NB4 (cell line): Measurements from ENCODE around the gene KRT14.

ENCODE experiments used
- CTCF ChIP-seq: IDR thresholded peaks from one replicate; pipeline ENCODE4 v1.5.1; 2012; ENCODE audit warnings: low read depth, low read length
- POLR2A ChIP-seq: IDR thresholded peaks from 2 replicates; pipeline ENCODE4 v1.6.1; 2011; ENCODE audit warnings: mild to moderate bottlenecking; ENCODE audit not compliant: insufficient read length; ENCODE audit errors: extremely low read depth

DNA sequence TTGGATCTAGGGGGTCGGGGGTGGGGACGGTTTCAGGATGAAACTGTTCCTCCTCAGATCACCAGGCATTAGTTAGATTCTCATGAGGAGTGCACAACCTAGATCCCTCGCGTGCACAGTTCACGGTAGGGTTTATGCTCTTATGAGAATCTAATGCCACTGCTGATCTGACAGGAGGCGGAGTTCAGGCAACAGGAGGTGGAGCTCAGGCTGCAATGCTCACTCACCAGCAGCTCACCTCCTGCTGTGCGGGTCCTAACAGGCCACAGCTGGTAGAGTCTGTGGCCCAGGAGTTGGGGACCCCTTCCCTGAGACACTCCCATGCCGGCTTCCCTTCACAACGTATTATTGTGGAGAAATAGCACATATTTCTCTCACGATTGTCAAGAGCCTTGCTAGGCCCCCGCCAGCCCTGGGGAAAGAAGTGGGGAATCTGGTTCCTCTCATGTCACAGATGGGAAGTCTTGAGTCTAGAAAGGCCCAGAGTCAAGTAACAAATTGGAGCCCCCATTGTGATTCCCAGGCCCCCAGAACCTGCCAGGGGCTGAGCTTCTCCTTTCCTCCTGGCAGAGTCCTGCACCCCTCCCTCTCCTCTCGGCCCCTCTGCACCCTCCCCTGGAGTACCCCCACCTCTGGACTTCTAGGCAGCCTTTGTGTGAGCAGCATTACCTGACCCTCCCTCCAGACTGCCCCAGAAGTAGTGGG, 6.1 kb upstream of the KRT14 start:
- TF ChIP-seq CTCF = no peak
- no peak for TF ChIP-seq POLR2A
